ENCODE data around the gene STX1A.

STX1A gene

DNA sequence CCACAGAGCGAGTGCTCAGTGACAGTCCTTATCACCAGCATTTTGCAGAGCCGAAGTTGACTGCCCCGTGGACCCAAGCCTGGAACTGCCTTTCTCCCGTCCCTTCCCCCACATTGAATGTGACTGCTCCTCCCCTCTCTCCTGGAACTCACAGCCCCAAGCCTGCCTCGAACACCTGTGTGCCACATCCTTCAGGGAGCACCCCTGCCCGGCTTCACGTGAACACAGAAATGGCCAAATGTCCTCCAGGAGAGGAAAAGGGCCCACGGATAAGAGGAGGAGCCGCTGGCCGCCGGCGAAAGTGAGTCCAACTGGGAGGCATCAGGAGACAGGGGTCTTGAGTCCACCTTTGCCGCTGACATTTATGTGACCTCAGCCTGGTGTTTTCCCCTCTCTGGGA is 16.2 kb downstream of the STX1A start:
- ATAC-seq = no peak

DNA sequence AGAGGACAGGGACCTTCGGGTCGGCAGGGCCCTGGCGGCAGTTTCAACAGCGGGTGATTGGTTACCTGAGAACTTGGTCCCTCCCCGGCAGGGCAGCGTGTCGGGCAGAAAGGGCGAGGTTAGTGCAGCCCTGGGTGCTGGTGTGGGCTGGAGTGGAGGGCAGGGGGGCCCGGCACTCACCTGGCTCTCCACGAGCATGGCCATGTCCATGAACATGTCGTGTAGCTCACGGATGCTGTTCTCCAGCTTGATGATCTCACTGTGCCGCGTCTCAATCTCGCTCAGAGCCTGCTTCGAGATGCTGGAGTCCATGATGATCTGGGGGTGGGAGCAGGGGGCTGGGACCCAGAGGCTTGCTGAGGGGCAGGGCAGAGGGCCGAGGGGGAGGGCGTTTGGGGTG is 16.8 kb downstream of the STX1A start:
- no peak for ATAC-seq
- TF ChIP-seq CSDC2 (CRISPR knock-in tag; IDR thresholded peaks at IDR 0.05) (no peak), BACH2 (CRISPR knock-in tag; IDR thresholded peaks at IDR 0.05; ENCODE audit: borderline replicate concordance) (no peak), TCF4 (CRISPR knock-in tag; IDR thresholded peaks at IDR 0.05; ENCODE audit: borderline replicate concordance) (no peak), GLIS3 (CRISPR knock-in tag; IDR thresholded peaks at IDR 0.05) (no peak), ZFP30 (CRISPR knock-in tag; IDR thresholded peaks at IDR 0.05) (no peak), ESRRG (CRISPR knock-in tag; IDR thresholded peaks at IDR 0.05) (no peak), ZNF565 (CRISPR knock-in tag; conservative IDR thresholded peaks at IDR 0.05; ENCODE audit: low read depth) (no peak), TOX (CRISPR knock-in tag; IDR thresholded peaks at IDR 0.05; ENCODE audit: borderline replicate concordance) (no peak)
- TF ChIP-seq, protein P1, sequence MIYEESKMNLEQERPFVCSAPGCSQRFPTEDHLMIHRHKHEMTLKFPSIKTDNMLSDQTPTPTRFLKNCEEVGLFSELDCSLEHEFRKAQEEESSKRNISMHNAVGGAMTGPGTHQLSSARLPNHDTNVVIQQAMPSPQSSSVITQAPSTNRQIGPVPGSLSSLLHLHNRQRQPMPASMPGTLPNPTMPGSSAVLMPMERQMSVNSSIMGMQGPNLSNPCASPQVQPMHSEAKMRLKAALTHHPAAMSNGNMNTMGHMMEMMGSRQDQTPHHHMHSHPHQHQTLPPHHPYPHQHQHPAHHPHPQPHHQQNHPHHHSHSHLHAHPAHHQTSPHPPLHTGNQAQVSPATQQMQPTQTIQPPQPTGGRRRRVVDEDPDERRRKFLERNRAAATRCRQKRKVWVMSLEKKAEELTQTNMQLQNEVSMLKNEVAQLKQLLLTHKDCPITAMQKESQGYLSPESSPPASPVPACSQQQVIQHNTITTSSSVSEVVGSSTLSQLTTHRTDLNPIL (CRISPR knock-in tag; IDR thresholded peaks at IDR 0.05; ENCODE audit: low read depth) = no peak
- TF ChIP-seq, protein P2, sequence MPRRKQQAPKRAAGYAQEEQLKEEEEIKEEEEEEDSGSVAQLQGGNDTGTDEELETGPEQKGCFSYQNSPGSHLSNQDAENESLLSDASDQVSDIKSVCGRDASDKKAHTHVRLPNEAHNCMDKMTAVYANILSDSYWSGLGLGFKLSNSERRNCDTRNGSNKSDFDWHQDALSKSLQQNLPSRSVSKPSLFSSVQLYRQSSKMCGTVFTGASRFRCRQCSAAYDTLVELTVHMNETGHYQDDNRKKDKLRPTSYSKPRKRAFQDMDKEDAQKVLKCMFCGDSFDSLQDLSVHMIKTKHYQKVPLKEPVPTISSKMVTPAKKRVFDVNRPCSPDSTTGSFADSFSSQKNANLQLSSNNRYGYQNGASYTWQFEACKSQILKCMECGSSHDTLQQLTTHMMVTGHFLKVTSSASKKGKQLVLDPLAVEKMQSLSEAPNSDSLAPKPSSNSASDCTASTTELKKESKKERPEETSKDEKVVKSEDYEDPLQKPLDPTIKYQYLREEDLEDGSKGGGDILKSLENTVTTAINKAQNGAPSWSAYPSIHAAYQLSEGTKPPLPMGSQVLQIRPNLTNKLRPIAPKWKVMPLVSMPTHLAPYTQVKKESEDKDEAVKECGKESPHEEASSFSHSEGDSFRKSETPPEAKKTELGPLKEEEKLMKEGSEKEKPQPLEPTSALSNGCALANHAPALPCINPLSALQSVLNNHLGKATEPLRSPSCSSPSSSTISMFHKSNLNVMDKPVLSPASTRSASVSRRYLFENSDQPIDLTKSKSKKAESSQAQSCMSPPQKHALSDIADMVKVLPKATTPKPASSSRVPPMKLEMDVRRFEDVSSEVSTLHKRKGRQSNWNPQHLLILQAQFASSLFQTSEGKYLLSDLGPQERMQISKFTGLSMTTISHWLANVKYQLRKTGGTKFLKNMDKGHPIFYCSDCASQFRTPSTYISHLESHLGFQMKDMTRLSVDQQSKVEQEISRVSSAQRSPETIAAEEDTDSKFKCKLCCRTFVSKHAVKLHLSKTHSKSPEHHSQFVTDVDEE (CRISPR knock-in tag; IDR thresholded peaks at IDR 0.05) = no peak

More for the DNA sequence above, 16.2 kb downstream of the STX1A start:
- TF ChIP-seq ZNF565 (CRISPR knock-in tag; conservative IDR thresholded peaks at IDR 0.05; ENCODE audit: low read depth) (no peak), ARNTL (CRISPR knock-in tag; IDR thresholded peaks at IDR 0.05; ENCODE audit: borderline replicate concordance, low read depth) (no peak), RARB (CRISPR knock-in tag; IDR thresholded peaks at IDR 0.05) (no peak), CSDC2 (CRISPR knock-in tag; IDR thresholded peaks at IDR 0.05) (no peak)
- TF ChIP-seq, protein P3, sequence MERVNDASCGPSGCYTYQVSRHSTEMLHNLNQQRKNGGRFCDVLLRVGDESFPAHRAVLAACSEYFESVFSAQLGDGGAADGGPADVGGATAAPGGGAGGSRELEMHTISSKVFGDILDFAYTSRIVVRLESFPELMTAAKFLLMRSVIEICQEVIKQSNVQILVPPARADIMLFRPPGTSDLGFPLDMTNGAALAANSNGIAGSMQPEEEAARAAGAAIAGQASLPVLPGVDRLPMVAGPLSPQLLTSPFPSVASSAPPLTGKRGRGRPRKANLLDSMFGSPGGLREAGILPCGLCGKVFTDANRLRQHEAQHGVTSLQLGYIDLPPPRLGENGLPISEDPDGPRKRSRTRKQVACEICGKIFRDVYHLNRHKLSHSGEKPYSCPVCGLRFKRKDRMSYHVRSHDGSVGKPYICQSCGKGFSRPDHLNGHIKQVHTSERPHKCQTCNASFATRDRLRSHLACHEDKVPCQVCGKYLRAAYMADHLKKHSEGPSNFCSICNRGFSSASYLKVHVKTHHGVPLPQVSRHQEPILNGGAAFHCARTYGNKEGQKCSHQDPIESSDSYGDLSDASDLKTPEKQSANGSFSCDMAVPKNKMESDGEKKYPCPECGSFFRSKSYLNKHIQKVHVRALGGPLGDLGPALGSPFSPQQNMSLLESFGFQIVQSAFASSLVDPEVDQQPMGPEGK (CRISPR knock-in tag; IDR thresholded peaks at IDR 0.05; ENCODE audit: borderline replicate concordance) = no peak
- TF ChIP-seq, protein P1 (CRISPR knock-in tag; IDR thresholded peaks at IDR 0.05; ENCODE audit: low read depth) = no peak

DNA sequence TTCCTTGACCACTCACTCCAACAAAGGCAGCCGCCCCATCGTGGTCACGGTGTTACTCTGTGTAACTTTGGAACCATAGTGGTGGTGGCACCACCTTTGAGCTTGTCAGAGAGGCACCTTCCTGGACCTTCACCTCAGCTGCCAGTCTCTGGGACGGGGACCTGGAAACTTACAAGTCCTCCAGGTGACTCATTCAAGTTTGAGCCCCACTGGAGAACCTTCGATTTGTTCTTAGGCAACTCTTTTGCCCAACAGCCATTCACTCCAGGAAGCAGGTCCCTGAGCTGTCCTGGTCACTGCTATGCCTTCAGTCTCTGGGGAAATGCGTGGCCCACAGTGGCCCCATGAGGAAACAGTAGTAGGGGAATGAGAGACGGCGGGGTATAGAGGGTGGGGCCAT is 17.2 kb downstream of the STX1A start:
- no peak for ATAC-seq
- no peak for TF ChIP-seq ESRRG (CRISPR knock-in tag; IDR thresholded peaks at IDR 0.05)
- no peak for TF ChIP-seq CSDC2 (CRISPR knock-in tag; IDR thresholded peaks at IDR 0.05)
- TF ChIP-seq, protein P1 (CRISPR knock-in tag; IDR thresholded peaks at IDR 0.05; ENCODE audit: low read depth) = no peak
- no peak for TF ChIP-seq BACH2 (CRISPR knock-in tag; IDR thresholded peaks at IDR 0.05; ENCODE audit: borderline replicate concordance)
- TF ChIP-seq, protein P2 (CRISPR knock-in tag; IDR thresholded peaks at IDR 0.05) = no peak
- no peak for TF ChIP-seq ZNF70 (CRISPR knock-in tag; IDR thresholded peaks at IDR 0.05)
- no peak for TF ChIP-seq PPARA (CRISPR knock-in tag; IDR thresholded peaks at IDR 0.05; ENCODE audit: borderline replicate concordance)
- TF ChIP-seq ZFP30 (CRISPR knock-in tag; IDR thresholded peaks at IDR 0.05) = no peak
- no peak for TF ChIP-seq TCF4 (CRISPR knock-in tag; IDR thresholded peaks at IDR 0.05; ENCODE audit: borderline replicate concordance)
- no peak for TF ChIP-seq TOX (CRISPR knock-in tag; IDR thresholded peaks at IDR 0.05; ENCODE audit: borderline replicate concordance)
- TF ChIP-seq, protein P4, sequence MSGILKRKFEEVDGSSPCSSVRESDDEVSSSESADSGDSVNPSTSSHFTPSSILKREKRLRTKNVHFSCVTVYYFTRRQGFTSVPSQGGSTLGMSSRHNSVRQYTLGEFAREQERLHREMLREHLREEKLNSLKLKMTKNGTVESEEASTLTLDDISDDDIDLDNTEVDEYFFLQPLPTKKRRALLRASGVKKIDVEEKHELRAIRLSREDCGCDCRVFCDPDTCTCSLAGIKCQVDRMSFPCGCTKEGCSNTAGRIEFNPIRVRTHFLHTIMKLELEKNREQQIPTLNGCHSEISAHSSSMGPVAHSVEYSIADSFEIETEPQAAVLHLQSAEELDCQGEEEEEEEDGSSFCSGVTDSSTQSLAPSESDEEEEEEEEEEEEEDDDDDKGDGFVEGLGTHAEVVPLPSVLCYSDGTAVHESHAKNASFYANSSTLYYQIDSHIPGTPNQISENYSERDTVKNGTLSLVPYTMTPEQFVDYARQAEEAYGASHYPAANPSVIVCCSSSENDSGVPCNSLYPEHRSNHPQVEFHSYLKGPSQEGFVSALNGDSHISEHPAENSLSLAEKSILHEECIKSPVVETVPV (CRISPR knock-in tag; IDR thresholded peaks at IDR 0.05) = no peak
- TF ChIP-seq ZFP3 (CRISPR knock-in tag; IDR thresholded peaks at IDR 0.05) = no peak
- no peak for TF ChIP-seq RARB (CRISPR knock-in tag; IDR thresholded peaks at IDR 0.05)
- no peak for TF ChIP-seq ISL1 (CRISPR knock-in tag; IDR thresholded peaks at IDR 0.05)
- TF ChIP-seq GLIS3 (CRISPR knock-in tag; IDR thresholded peaks at IDR 0.05) = no peak
- TF ChIP-seq, protein P5, sequence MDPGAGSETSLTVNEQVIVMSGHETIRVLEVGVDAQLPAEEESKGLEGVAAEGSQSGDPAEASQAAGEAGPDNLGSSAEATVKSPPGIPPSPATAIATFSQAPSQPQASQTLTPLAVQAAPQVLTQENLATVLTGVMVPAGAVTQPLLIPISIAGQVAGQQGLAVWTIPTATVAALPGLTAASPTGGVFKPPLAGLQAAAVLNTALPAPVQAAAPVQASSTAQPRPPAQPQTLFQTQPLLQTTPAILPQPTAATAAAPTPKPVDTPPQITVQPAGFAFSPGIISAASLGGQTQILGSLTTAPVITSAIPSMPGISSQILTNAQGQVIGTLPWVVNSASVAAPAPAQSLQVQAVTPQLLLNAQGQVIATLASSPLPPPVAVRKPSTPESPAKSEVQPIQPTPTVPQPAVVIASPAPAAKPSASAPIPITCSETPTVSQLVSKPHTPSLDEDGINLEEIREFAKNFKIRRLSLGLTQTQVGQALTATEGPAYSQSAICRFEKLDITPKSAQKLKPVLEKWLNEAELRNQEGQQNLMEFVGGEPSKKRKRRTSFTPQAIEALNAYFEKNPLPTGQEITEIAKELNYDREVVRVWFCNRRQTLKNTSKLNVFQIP (CRISPR knock-in tag; IDR thresholded peaks at IDR 0.05; ENCODE audit: borderline replicate concordance, low read depth) = no peak
- no peak for TF ChIP-seq ZNF8 (CRISPR knock-in tag; IDR thresholded peaks at IDR 0.05)
- TF ChIP-seq SNAI2 (CRISPR knock-in tag; IDR thresholded peaks at IDR 0.05) = no peak
- TF ChIP-seq ZNF565 (CRISPR knock-in tag; conservative IDR thresholded peaks at IDR 0.05; ENCODE audit: low read depth) = no peak

All from SK-N-SH treated with all-trans-retinoic acid at 6 μM for 48 hours (cell line).